Measurements from ENCODE around the gene MCTP1. TPM values are rescaled to one million over a fixed set of nuclear protein-coding genes. Genes with fewer than 3 reads are reported as not detected.

The MCTP1 gene
- 0.40 and 0.41 TPM in 2 replicates for total RNA-seq (2014; rRNA removed; shearing (Covaris generic); ENCODE audit: low replicate concordance)

- no peak within 1 kb of the TSS for H3K27ac ChIP-seq (ENCODE audit: low read length)
- H3K27me3 ChIP-seq (ENCODE audit: low read length) = no peaks in the 10 kb centered on the region
- no peaks in the 10 kb centered on the region for H3K4me1 ChIP-seq (ENCODE audit: low read length)
- no peak for DNase-seq
- H3K9me3 ChIP-seq (ENCODE audit: low read length) = no peaks in the 10 kb centered on the region
- H4K20me1 ChIP-seq (ENCODE audit: insufficient read depth, low read depth, low read length) = no peaks in the 10 kb centered on the region
- H3K4me2 ChIP-seq (ENCODE audit: low read depth, low read length, poor library complexity, severe bottlenecking) = no peak within 1 kb of the TSS
- H2AFZ ChIP-seq (ENCODE audit: low read length) = no peak within 1 kb of the TSS
- H3K79me2 ChIP-seq (ENCODE audit: low read length) = no peaks in the 10 kb centered on the region
- no peaks in the 10 kb centered on the region for H3K9me2 ChIP-seq (replicated peaks; ENCODE audit: insufficient read depth, low read length)
- H3K4me3 ChIP-seq (ENCODE audit: low read length) = no peak within 1 kb of the TSS
- H3K36me3 ChIP-seq (ENCODE audit: insufficient read depth, low read length) = no peaks in the 10 kb centered on the region
- no peak within 1 kb of the TSS for H3K9ac ChIP-seq (ENCODE audit: low read length)
Measured at GRCh38 chr5:95284572-95285408, at the start of gene MCTP1. MCTP1 (minus strand) TSS chr5:95285094.

- no peaks in the 10 kb centered on the region for H3K79me2 ChIP-seq (ENCODE audit: low read length)
- no peak overlapping the region for H3K4me2 ChIP-seq (ENCODE audit: low read depth, low read length, poor library complexity, severe bottlenecking)
- no peak overlapping the region for H3K4me3 ChIP-seq (ENCODE audit: low read length)
- no peaks in the 10 kb centered on the region for H4K20me1 ChIP-seq (ENCODE audit: insufficient read depth, low read depth, low read length)
- DNase-seq = no peak
- no peaks in the 10 kb centered on the region for H3K4me1 ChIP-seq (ENCODE audit: low read length)
- H3K9me2 ChIP-seq (replicated peaks; ENCODE audit: insufficient read depth, low read length) = no peaks in the 10 kb centered on the region
- no peak overlapping the region for H3K27ac ChIP-seq (ENCODE audit: low read length)
- no peaks in the 10 kb centered on the region for H3K9me3 ChIP-seq (ENCODE audit: low read length)
- no peaks in the 10 kb centered on the region for H3K27me3 ChIP-seq (ENCODE audit: low read length)
- no peak overlapping the region for H2AFZ ChIP-seq (ENCODE audit: low read length)
- H3K9ac ChIP-seq (ENCODE audit: low read length) = no peak overlapping the region
- no peaks in the 10 kb centered on the region for H3K36me3 ChIP-seq (ENCODE audit: insufficient read depth, low read length)
Measured at GRCh38 chr5:95332158-95332557, 47.3 kb upstream of the MCTP1 start.

GRCh38 chr5:95331358-95331757 lies 46.5 kb upstream of the MCTP1 start:
- DNase-seq = no peak
- Histone ChIP-seq H3K27ac (ENCODE audit: low read length) (no peak overlapping the region), H3K27me3 (ENCODE audit: low read length) (no peaks in the 10 kb centered on the region), H2AFZ (ENCODE audit: low read length) (no peak overlapping the region), H3K9ac (ENCODE audit: low read length) (no peak overlapping the region), H3K4me3 (ENCODE audit: low read length) (no peak overlapping the region), H3K4me1 (ENCODE audit: low read length) (no peaks in the 10 kb centered on the region), H3K9me3 (ENCODE audit: low read length) (no peaks in the 10 kb centered on the region), H3K79me2 (ENCODE audit: low read length) (no peaks in the 10 kb centered on the region), H3K36me3 (ENCODE audit: insufficient read depth, low read length) (no peaks in the 10 kb centered on the region), H3K4me2 (ENCODE audit: low read depth, low read length, poor library complexity, severe bottlenecking) (no peak overlapping the region), H4K20me1 (ENCODE audit: insufficient read depth, low read depth, low read length) (no peaks in the 10 kb centered on the region), H3K9me2 (replicated peaks; ENCODE audit: insufficient read depth, low read length) (no peaks in the 10 kb centered on the region)

DNA sequence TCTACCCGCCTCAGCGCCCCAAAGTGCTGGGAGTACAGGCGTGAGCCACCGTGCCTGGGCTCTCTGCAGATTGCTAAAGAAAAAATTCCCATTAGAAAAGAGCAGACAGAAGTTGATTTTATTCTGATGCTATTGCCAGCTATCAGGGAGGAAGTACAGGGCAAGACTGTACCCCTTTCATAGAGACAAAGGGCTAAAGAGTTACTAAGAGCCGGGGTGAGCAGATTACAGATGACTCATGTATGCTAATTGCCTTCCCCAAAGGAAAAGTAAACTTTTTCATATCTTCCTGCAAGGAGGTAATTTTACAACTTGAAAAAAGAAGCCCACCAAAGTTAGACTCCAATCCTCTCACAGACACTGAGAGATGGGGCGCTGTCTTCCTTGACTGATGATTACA lies 42.3 kb upstream of the MCTP1 start:
- Histone ChIP-seq H3K9me2 (replicated peaks; ENCODE audit: insufficient read depth, low read length) (no peaks in the 10 kb centered on the region), H3K4me2 (ENCODE audit: low read depth, low read length, poor library complexity, severe bottlenecking) (no peak overlapping the region), H3K36me3 (ENCODE audit: insufficient read depth, low read length) (no peaks in the 10 kb centered on the region), H3K9ac (ENCODE audit: low read length) (no peak overlapping the region), H3K9me3 (ENCODE audit: low read length) (no peaks in the 10 kb centered on the region), H4K20me1 (ENCODE audit: insufficient read depth, low read depth, low read length) (no peaks in the 10 kb centered on the region), H3K4me3 (ENCODE audit: low read length) (no peak overlapping the region), H3K27ac (ENCODE audit: low read length) (no peak overlapping the region), H2AFZ (ENCODE audit: low read length) (no peak overlapping the region), H3K79me2 (ENCODE audit: low read length) (no peaks in the 10 kb centered on the region), H3K4me1 (ENCODE audit: low read length) (no peaks in the 10 kb centered on the region), H3K27me3 (ENCODE audit: low read length) (no peaks in the 10 kb centered on the region)
- DNase-seq = no peak

DNA sequence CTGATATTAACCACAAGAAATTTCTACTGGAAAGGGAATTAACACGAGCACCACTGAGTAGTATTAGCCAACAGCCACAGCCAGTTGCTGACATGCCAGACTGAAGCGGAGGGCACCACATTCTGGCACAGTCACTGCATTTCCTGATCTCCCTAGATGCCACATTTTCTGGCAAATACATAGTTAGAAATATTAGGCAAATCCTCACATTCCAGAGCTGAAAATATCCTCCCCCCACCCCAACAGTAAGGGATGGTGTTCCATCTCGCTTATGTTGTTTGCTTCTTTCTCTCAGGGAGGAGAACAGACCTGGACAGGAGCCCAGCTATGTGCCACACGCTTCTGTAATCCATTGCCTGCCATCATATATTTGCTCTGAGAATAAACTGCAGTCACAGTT lies 32.8 kb upstream of the MCTP1 start:
- Histone ChIP-seq H3K79me2 (ENCODE audit: low read length) (no peaks in the 10 kb centered on the region), H3K4me1 (ENCODE audit: low read length) (no peaks in the 10 kb centered on the region), H3K9ac (ENCODE audit: low read length) (no peak overlapping the region), H2AFZ (ENCODE audit: low read length) (no peak overlapping the region), H3K4me3 (ENCODE audit: low read length) (no peak overlapping the region), H3K36me3 (ENCODE audit: insufficient read depth, low read length) (no peaks in the 10 kb centered on the region), H3K9me3 (ENCODE audit: low read length) (no peaks in the 10 kb centered on the region), H3K4me2 (ENCODE audit: low read depth, low read length, poor library complexity, severe bottlenecking) (no peak overlapping the region), H4K20me1 (ENCODE audit: insufficient read depth, low read depth, low read length) (no peaks in the 10 kb centered on the region), H3K27ac (ENCODE audit: low read length) (no peak overlapping the region), H3K27me3 (ENCODE audit: low read length) (no peaks in the 10 kb centered on the region), H3K9me2 (replicated peaks; ENCODE audit: insufficient read depth, low read length) (0 out of 2 replicates have a peak, but pooled peaks cover 4% of the 10 kb centered on the region)
- no peak for DNase-seq

GRCh38 chr5:95317085-95317484 lies 32.2 kb upstream of the MCTP1 start:
- Histone ChIP-seq H3K9me2 (replicated peaks; ENCODE audit: insufficient read depth, low read length) (0 out of 2 replicates have a peak, but pooled peaks cover 4% of the 10 kb centered on the region), H3K79me2 (ENCODE audit: low read length) (no peaks in the 10 kb centered on the region)

GRCh38 chr5:95304711-95305110 lies 19.8 kb upstream of the MCTP1 start:
- Histone ChIP-seq H3K27ac (ENCODE audit: low read length) (no peak overlapping the region), H3K9ac (ENCODE audit: low read length) (no peak overlapping the region), H3K36me3 (ENCODE audit: insufficient read depth, low read length) (no peaks in the 10 kb centered on the region), H3K4me2 (ENCODE audit: low read depth, low read length, poor library complexity, severe bottlenecking) (no peak overlapping the region), H3K27me3 (ENCODE audit: low read length) (no peaks in the 10 kb centered on the region), H3K4me3 (ENCODE audit: low read length) (no peak overlapping the region), H3K79me2 (ENCODE audit: low read length) (no peaks in the 10 kb centered on the region), H4K20me1 (ENCODE audit: insufficient read depth, low read depth, low read length) (no peaks in the 10 kb centered on the region), H3K9me2 (replicated peaks; ENCODE audit: insufficient read depth, low read length) (no peaks in the 10 kb centered on the region), H3K9me3 (ENCODE audit: low read length) (no peaks in the 10 kb centered on the region), H2AFZ (ENCODE audit: low read length) (no peak overlapping the region), H3K4me1 (ENCODE audit: low read length) (no peaks in the 10 kb centered on the region)
- no peak for DNase-seq

More at GRCh38 chr5:95317085-95317484, 32.2 kb upstream of the MCTP1 start:
- Histone ChIP-seq H3K4me3 (ENCODE audit: low read length) (no peak overlapping the region), H2AFZ (ENCODE audit: low read length) (no peak overlapping the region), H4K20me1 (ENCODE audit: insufficient read depth, low read depth, low read length) (no peaks in the 10 kb centered on the region), H3K4me2 (ENCODE audit: low read depth, low read length, poor library complexity, severe bottlenecking) (no peak overlapping the region), H3K36me3 (ENCODE audit: insufficient read depth, low read length) (no peaks in the 10 kb centered on the region), H3K9ac (ENCODE audit: low read length) (no peak overlapping the region), H3K27ac (ENCODE audit: low read length) (no peak overlapping the region), H3K4me1 (ENCODE audit: low read length) (no peaks in the 10 kb centered on the region), H3K9me3 (ENCODE audit: low read length) (no peaks in the 10 kb centered on the region), H3K27me3 (ENCODE audit: low read length) (no peaks in the 10 kb centered on the region)
- no peak for DNase-seq

GRCh38 chr5:95298651-95299050 lies 13.8 kb upstream of the MCTP1 start:
- DNase-seq = no peak
- no peak overlapping the region for H3K27ac ChIP-seq (ENCODE audit: low read length)
- no peak overlapping the region for H3K4me3 ChIP-seq (ENCODE audit: low read length)
- H4K20me1 ChIP-seq (ENCODE audit: insufficient read depth, low read depth, low read length) = no peaks in the 10 kb centered on the region
- no peaks in the 10 kb centered on the region for H3K79me2 ChIP-seq (ENCODE audit: low read length)
- H3K9ac ChIP-seq (ENCODE audit: low read length) = no peak overlapping the region
- no peaks in the 10 kb centered on the region for H3K9me3 ChIP-seq (ENCODE audit: low read length)
- no peak overlapping the region for H3K4me2 ChIP-seq (ENCODE audit: low read depth, low read length, poor library complexity, severe bottlenecking)
- no peaks in the 10 kb centered on the region for H3K27me3 ChIP-seq (ENCODE audit: low read length)
- no peak overlapping the region for H2AFZ ChIP-seq (ENCODE audit: low read length)
- H3K9me2 ChIP-seq (replicated peaks; ENCODE audit: insufficient read depth, low read length) = no peaks in the 10 kb centered on the region
- no peaks in the 10 kb centered on the region for H3K36me3 ChIP-seq (ENCODE audit: insufficient read depth, low read length)
- H3K4me1 ChIP-seq (ENCODE audit: low read length) = no peaks in the 10 kb centered on the region

Measured in Karpas-422 (cell line).